H4 (cell line): ENCODE measurements around the gene EYA2. TPM values are rescaled to one million over a fixed set of nuclear protein-coding genes. Genes with fewer than 3 reads are reported as not detected.

Experiments
- DNase-seq: peaks from one replicate; pipeline ENCODE4 v3.0.0-alpha.2; 2015; ENCODE audit warnings: low spot score
- total RNA-seq: library from RNA; depleted of rRNA; stranded (reverse); fragments of >200 nt; shearing (Covaris generic); gene quantifications from 2 replicates; pipeline ENCODE4 v1.2.3, GENCODE V29; 2014

EYA2 gene
- total RNA-seq, 1 experiment from 2014 or later = 0.60 TPM

DNA sequence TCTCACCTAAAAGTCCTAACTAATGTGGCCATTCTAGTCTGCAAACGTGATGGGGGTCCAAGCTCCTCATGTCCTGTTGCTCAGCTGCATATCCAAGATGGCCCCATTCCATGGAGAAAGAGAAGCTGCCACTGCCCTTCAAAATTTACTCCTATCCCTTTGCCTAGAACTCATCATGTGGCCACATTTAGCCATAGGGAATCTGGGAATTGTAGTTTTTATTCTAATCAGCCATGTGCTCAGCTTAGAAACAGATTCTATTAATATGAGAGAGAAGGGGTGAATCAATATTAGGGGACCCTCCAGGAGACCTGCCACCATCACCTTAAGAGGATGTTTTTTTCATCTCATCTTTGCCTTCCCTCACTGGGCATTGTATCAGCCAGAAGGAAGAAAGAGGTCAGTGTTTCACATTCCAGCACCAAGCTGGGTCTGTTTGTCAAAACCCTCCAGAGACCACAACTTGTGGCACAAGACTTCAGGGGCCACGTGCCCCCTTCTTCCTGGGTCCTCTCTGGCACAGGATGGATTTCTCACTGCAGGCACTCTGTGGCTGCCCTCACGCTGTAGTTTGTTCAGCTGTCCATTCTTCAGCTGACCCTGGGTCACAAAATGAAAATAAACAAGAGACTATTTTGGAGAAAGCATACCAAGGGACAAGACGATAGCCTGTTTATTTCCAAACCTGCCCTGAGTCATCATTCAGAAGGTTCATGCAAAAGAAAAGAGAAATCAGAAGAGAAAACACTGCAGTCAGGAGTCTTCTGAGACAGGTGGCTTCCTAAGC is 172.0 kb downstream of the EYA2 start:
- DNase-seq = no peak

DNA sequence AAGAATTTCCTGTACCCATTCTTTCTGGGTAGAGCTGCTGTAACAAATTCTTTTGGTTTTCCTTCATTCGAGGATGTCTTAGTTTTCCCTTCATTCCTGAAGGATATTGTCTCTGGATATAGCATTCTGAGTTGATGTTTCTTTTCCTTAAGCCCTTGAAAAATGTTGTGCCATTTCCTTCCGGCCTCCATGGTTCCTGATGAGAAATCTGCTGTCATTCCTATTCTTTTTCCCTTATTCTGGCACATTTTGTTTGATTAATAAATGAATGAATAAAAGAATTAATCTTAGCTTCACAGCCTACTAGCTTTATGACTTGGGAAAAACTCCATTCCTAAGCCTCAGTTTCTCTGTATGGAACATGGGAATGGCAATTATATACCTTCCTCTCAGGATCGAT is 173.1 kb downstream of the EYA2 start:
- no peak for DNase-seq

DNA sequence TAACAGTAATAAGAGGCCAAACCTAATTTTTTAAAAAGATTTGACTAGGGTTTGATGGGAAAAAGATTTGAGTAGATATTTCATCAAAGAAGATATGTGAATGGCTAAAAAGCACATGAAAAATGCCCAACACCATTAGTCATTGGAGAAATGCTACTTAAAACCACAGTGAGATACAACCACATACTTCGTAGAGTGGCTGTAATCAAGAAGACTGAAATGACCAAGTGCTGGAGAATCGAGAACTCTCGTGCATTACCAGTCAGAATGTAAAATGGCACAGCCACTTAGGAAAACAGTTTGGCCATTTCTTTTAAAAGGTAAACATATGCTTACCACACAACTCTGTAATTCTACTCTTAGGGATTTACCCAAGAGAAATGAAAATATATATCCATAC is 175.5 kb downstream of the EYA2 start:
- DNase-seq = no peak

DNA sequence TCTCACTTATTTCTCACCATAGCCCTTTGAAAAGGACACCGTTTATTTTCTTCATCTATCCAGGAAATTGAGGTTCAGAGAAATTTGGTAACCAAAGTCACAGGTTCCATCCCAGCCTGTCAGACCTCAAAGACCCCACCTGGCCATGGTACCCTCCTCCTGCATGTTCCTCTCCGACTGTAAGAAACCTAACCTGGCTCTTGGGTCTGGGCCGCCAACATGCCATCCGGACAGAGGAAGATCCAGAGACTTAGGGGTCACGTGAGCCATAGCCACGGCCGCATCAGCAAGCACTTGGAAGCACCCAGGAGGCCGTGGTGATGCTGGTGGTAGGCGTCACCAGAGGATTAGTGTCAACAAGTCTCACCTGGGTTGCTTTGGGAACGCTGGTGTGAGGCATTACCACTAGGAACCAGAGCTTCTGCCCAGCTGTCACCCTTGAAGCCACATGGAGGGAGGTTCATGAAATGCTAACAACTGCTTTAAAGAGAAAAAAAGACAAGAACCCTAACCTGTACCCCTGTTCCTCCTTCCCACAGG is 177.1 kb downstream of the EYA2 start:
- DNase-seq = no peak

DNA sequence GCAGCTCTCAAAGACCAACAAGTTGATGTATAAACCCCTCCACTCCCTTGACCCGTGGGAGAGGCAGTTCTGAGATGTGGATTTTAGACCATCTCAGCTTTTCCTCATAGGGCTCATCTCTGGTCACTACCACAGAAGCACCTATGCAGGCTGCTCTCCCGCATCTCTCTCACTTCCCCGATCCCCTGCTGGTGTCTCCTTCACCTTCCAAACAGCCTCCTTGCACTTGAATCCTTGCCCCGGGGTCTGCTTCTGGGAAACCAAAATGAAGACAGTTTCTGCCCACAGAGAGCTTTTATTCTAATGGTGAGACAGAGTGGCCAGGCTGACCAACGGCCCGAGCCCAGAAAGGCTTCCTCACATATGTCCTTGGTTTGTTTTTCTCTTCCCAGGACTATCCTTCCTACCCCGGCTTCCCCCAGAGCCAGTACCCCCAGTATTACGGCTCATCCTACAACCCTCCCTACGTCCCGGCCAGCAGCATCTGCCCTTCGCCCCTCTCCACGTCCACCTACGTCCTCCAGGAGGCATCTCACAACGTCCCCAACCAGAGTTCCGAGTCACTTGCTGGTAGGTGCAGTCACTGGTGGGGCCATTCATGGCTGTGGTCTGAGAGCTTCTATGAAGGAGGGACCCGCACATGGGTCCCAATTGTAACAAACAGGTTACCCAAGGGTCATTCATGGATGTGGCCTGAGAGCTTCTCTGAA is 179.3 kb downstream of the EYA2 start:
- DNase-seq = no peak

DNA sequence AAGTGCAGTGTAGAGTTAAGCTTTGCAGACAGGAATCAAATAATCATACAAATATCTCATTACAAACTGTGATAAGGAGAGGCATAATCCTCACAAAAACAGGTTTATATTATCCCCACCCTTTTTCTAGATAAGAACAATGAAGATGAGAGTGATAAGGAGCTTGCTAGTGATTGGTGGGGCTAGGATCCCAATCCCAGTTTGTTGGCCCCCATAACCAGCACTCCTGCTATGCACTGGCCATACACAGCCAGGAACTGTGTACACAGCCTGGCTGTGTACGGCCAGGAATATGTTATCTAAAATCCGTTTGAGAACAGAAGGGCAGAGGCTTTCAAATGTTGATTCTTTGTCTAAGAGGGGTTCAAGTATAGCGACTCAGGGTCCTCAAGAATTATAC is 180.6 kb downstream of the EYA2 start:
- DNase-seq = no peak

DNA sequence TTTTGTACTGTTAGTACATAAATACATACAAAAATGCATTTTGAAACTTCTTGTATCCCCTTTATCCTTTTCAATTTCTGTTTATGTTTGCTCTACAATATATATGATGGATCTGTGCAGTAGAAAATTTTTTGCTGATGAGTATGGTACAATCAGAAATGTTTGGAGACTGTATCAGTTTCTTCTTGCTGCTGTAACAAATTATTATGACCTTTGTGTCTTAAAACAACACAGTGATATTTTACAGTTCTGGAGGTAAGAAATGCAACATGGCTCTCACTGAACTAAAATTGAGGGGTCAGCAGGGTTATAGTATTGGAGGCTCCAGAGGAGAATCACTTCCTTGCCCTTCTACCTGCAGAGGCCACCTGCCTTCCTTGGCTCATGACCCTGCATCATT is 184.4 kb downstream of the EYA2 start:
- no peak for DNase-seq

DNA sequence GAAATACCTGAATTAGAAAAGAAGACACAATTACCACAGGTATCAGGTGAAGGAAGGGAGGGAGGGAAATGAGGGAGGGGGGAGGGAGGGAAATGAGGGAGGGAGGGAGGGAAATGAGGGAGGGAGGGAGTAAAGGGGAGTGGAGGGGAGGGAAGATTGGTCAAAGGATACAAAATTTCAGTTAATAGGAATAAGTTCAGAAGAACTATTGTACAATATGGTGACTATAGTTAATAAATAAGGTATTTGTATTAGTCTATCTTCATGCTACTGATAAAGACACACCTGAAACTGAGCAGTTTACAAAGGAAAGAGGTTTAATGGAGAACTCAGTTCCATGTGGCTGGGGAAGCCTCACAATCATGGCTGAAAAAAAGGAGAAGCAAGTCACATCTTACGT is 185.7 kb downstream of the EYA2 start:
- no peak for DNase-seq

DNA sequence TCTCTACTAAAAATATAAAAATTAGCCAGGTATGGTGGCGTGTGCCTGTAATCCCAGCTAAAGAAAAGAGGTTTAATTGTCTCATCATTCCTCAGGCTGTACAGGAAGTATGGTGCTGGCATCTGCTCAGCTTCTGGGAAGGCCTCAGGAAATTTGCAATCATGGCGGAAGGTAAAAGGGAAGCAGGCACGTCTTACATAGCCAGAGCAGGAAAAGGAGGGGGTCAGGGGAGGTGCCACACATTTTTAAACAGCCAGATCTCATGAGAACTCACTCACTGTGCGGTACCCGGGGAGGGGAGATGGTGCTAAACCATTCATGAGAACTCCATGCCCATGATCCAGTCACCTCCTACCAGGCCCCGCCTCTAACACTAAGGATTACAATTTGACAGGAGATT is 191.7 kb downstream of the EYA2 start:
- DNase-seq = no peak

DNA sequence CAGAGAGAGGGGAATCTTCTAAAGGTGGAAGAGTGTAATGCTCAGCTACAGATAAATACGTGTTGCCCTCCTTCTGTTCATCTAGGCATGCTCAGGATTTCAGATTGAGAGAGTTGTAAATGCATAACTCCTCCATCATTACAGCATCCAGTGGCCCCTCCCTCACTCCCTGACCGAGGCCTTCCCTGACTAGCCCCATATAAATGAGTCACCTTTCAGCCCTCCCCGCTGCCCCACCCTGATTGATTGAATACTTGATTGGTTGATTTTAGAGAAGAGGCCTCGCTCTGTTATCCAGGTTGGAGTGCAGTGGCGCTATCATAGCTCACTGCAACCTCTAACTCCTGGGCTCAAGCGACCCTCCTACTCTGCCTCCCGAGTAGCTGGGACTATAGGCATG is 193.7 kb downstream of the EYA2 start:
- no peak for DNase-seq

DNA sequence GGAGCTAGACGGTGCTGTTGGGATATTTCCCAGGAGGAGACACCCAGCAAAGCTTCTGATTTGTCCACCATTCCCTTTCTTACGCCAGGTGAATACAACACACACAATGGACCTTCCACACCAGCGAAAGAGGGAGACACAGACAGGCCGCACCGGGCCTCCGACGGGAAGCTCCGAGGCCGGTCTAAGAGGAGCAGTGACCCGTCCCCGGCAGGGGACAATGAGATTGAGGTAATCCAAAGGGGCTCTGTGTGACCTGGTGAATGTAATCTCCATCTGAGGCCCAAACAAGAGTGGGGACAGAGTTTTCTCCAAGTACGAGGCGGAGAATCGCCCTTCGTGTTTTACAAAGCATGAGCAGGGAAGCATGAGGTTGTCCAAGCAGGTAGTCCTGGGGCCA is 194.5 kb downstream of the EYA2 start:
- no peak for DNase-seq

DNA sequence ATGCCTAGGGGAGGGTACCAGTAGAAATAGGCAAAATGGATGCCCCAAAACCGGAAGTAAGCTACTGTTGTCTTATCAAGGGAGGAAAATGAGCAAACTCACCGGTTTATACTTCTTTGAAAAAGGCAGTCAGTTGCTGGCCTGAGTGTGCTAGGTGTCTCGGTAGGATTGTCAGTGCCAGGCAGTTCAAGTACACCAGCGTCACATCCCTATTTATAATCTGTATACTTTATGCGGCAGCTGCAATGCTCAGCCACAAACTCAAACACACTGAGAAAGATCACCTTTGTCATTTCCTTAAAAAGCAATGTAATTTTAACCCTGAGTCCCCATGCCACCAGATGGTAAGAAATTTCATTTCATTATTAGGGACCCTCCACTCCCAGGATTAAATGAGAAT is 196.2 kb downstream of the EYA2 start:
- no peak for DNase-seq

DNA sequence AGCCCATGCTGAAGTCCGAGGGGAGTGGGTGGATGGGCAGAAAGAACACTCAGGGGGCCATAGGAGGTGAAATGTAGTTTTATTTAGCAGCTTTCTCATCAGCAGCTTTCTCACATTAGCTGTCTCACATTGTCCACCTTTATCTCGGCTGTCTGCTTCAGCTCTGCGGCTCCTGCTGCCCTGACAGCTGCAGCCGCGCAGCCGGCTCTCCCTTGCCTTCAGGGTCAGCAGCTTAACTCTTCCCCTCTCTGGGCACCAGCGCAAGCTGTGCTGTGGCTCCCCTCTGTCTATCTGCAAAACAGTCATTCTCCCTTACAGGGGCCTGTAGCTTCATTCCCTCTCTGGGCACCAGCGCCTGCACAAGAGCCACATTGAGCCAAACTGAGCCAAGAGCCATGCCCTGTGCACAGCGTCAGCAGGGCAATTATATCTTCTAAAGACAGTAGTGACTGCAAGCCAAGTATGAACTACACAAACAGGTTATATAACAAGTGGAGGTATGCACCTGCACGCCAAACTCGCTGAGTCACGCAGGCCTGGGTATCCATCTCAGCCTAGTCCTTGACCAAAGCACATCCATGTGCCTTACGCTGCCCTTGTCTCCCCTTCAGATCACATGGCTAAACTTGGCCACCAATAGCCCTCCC is 198.8 kb downstream of the EYA2 start:
- DNase-seq = no peak

DNA sequence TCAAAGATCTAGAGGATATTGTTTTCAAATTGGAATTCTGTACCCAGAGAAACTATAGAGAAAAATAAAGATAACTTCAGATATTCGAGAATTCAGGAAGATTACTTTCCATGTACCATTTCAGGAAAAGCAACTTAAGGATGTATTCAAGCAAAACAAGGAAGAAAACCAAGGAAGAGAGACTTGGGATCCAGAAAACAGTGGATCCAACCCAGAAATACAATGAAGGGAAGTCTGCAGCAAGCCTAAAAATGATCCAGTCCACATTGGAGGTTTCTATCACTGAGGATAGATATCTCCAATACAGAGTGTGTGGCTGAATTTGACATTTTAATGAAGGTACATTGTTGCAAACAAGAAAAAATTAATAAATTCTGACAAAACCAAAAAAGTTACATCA is 201.0 kb downstream of the EYA2 start:
- DNase-seq = no peak

DNA sequence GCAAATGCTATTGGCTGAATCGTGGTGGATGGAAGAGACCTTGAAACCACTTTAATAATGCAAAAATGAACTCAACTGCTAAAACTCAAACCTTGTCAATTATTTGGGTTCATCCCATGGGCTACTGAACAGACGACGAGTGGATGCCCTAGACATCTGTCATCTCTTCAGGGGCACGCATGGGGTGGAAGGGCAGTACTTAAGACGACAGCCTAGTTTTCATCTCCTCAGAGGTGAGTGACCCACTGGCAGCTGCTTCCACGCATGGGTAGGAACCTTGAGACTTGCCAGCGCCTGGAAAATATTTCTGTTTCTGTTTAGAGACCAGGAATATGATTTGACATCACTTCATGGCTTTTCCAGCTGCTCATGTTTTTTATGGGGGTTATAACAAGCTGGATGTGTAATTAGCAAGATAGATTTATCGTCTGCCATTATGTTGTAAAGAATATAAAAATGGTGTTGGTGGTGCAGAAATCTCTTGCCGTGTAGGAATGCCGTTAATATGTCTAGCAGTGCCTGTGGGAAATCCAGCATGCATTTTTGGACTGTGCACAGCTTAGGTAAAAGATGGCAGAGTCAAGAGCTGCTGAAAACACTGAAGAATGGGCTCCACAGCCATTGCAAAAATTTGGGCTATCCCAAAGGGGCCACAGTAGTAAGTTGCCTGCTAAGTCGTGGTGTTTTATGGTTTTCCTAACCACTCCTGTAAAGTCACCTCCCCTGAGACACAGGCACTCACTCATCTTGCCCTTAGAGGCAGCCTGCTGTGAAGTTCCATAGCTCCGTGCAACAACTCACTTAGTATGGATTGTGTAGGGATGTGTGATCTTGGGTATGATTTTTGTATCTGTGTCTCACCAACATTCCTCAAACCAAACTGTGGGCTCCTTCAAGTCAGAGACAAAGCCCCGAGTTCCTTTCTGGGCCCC is 203.3 kb downstream of the EYA2 start:
- DNase-seq = no peak

DNA sequence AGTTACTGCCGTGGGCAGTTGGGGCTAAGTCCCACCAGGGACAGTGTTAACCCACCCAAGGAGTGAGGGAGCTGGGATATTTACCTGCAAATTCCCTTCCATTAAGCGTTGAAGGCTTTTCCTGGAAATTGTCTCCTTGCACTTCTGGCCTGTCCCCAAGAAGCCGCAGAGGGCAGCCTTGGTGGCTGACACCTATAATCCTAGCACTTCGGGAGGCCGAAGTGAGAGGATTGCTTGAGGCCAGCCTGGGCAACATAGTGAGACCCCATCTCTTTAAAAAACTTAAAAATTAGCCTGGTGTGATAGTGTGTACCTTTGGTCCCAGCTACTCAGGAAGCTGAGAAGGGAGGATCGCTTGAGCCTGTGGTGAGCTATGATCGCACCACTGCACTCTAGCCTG is 204.4 kb downstream of the EYA2 start:
- DNase-seq = no peak

DNA sequence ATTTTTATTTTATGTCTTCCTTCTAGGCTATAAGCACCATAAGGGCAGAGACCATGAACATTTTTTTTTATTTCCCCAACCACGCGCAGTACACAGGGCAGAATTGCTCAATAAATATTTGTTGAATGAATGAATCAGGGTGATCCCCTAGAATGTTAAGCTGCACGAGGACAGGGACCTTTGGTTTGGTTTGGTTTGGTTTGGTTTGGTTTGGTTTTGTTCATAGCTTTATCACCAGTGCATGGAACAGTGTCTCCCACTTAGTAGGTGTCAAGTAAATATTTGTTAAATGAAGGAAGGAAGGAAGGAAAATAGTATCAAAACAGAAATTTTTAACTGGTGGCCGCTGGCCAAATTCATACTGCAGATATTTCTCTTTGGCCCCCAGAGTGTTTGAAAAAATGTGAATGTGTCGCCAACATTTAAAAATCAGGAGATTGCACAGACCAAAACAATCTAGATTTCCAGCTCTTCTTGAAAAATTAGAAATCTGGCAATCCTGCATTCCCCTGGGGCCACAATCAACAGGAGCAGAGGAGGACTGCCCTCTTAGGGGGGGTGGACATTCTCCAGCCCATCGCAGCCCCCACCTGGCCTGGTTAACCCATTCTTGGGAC is 205.3 kb downstream of the EYA2 start:
- DNase-seq = no peak

DNA sequence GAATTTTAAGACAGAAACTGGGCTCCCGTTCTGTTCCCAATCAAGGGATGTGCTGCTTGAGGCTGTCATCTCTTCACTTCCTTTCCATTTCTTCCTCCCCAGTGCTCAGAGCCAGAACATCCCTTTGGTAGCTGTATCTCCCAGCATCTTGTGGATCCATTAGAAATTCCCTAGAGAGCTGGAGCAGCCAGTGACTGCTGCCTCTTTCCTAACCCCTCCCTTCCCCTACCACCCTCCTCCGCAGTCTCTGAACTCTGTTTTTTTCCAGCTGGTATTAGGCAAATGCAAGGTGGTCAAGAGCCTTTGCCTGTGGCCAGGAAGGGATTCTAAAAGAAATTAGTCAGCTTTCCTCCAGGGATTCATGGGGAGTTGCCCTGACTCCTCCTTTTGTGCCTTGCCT is 208.0 kb downstream of the EYA2 start:
- no peak for DNase-seq

DNA sequence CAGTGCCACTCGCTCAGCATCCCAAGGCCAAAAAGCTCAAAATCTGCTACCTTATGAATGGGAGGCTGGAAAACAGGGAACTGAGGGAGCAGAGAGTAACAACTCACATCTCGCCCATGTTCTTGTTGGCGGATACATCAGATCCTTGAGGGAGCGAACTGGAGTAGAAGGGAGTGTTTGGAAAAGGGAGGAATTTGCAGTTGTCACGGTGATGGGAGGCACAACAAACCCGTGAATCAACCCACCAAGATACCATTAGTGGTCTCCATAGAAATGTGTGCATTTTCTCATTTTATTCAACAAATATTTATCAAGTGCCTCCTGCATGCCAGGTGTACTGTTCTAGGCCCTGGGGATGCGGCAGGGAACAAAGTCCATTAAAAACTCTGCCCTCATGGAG is 212.1 kb downstream of the EYA2 start:
- DNase-seq = no peak

DNA sequence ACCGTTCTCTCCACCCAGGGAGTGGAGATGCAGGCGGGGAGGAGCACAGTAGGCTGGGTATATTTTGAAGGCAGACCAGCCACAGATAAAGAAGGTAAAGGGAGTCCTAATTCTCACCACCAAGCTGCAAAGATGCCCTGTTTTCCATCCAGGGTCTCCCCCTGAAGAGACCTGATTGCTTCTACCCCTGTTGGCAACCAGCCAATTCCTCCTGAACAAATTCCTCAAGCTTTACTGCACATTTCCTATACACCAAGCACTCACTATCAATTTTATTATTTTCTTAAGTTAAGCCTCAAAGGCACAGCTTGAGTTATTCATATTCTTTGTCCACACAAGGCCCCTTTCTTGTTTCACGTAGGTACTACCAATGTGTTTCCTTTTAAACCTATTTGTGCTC is 214.4 kb downstream of the EYA2 start:
- no peak for DNase-seq

DNA sequence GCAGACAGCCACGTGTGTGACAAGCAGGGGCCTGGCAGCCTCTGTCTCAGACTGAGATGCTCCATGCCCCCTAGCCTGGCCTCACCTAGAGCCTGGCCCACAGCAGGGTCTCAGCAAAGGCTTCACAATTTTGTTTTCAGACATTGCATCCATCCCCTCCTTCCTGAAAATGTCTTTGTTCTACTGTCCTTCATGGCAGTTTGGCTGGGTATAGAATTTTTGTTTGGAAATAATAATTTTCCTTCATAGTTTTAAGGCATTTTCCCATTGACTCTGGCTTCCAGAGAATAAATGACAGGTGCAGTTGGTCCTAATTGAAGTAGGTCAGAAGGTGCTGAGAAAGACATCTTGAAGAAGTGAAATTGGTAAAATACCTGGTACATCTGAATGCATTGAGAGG is 216.2 kb downstream of the EYA2 start:
- DNase-seq = no peak
